ENCODE data around the gene MMP12. TPM values are rescaled to one million over a fixed set of nuclear protein-coding genes. Genes with fewer than 3 reads are reported as not detected.
A peak's percentile ranks its signal among the peaks of the same experiment; 100 is the strongest.

The MMP12 gene
- total and polyA plus RNA-seq, 2 donors from 2014 or later: not detected

GRCh38 chr11:102837156-102837555, 37.6 kb downstream of the MMP12 start:
- no peaks in the 10 kb centered on the region for H3K27me3 ChIP-seq (ENCODE audit: control insufficient read depth, insufficient read depth, low read length)

GRCh38 chr11:102836290-102836875, 38.4 kb downstream of the MMP12 start:
- no peak overlapping the region for H3K4me3 ChIP-seq (ENCODE audit: low read length in 3 of 3)
- H3K27ac ChIP-seq (ENCODE audit: low read depth in 2 of 2, low read length in 2 of 2): no peak overlapping the region
- H3K4me1 ChIP-seq (ENCODE audit: control insufficient read depth in 2 of 3, insufficient read depth in 2 of 3, low read depth in 1 of 3, low read length in 3 of 3): no peaks in the 10 kb centered on the region
- intact Hi-C loops (cut with DNase I): no loop called here
- no peak for DNase-seq
- no peak for TF ChIP-seq CTCF (IDR thresholded peaks at IDR 0.05; ENCODE audit: borderline replicate concordance, extremely low read depth, insufficient read depth)
- no peaks in the 10 kb centered on the region for H3K27me3 ChIP-seq (ENCODE audit: control insufficient read depth, insufficient read depth, low read length)
- no peaks in the 10 kb centered on the region for H3K9me3 ChIP-seq (ENCODE audit: control insufficient read depth in 2 of 3, insufficient read depth in 1 of 3, low read length in 3 of 3)
- no peaks in the 10 kb centered on the region for H3K36me3 ChIP-seq (ENCODE audit: control insufficient read depth in 2 of 3, insufficient read depth in 3 of 3, low read length in 3 of 3)
- H3K9ac ChIP-seq (ENCODE audit: low read length in 3 of 3): no peak overlapping the region
- FAIRE-seq: no peak

More at GRCh38 chr11:102837156-102837555, 37.6 kb downstream of the MMP12 start:
- no peak for DNase-seq
- intact Hi-C loops (cut with DNase I): no loop called here
- Histone ChIP-seq H3K27ac (ENCODE audit: low read depth in 2 of 2, low read length in 2 of 2) (no peak overlapping the region), H3K9ac (ENCODE audit: low read length in 3 of 3) (no peak overlapping the region), H3K4me3 (ENCODE audit: low read length in 3 of 3) (no peak overlapping the region), H3K4me1 (ENCODE audit: control insufficient read depth in 2 of 3, insufficient read depth in 2 of 3, low read depth in 1 of 3, low read length in 3 of 3) (no peaks in the 10 kb centered on the region), H3K9me3 (ENCODE audit: control insufficient read depth in 2 of 3, insufficient read depth in 1 of 3, low read length in 3 of 3) (no peaks in the 10 kb centered on the region), H3K36me3 (ENCODE audit: control insufficient read depth in 2 of 3, insufficient read depth in 3 of 3, low read length in 3 of 3) (no peaks in the 10 kb centered on the region)
- no peak for FAIRE-seq
- TF ChIP-seq CTCF (IDR thresholded peaks at IDR 0.05; ENCODE audit: borderline replicate concordance, extremely low read depth, insufficient read depth): no peak

- H3K27ac ChIP-seq (ENCODE audit: low read depth in 2 of 2, low read length in 2 of 2): no peak overlapping the region
- no peaks in the 10 kb centered on the region for H3K9me3 ChIP-seq (ENCODE audit: control insufficient read depth in 2 of 3, insufficient read depth in 1 of 3, low read length in 3 of 3)
- FAIRE-seq: no peak
- no peak for DNase-seq
- TF ChIP-seq CTCF (IDR thresholded peaks at IDR 0.05; ENCODE audit: borderline replicate concordance, extremely low read depth, insufficient read depth): no peak
- no peak overlapping the region for H3K4me3 ChIP-seq (ENCODE audit: low read length in 3 of 3)
- no peaks in the 10 kb centered on the region for H3K27me3 ChIP-seq (ENCODE audit: control insufficient read depth, insufficient read depth, low read length)
- intact Hi-C loops (cut with DNase I): no loop called here
- no peaks in the 10 kb centered on the region for H3K36me3 ChIP-seq (ENCODE audit: control insufficient read depth in 2 of 3, insufficient read depth in 3 of 3, low read length in 3 of 3)
- H3K9ac ChIP-seq (ENCODE audit: low read length in 3 of 3): no peak overlapping the region
- no peaks in the 10 kb centered on the region for H3K4me1 ChIP-seq (ENCODE audit: control insufficient read depth in 2 of 3, insufficient read depth in 2 of 3, low read depth in 1 of 3, low read length in 3 of 3)
Observed at GRCh38 chr11:102833731-102834130, 41.1 kb downstream of the MMP12 start.

- Histone ChIP-seq H3K9me3 (ENCODE audit: control insufficient read depth in 2 of 3, insufficient read depth in 1 of 3, low read length in 3 of 3) (no peaks in the 10 kb centered on the region), H3K27ac (ENCODE audit: low read depth in 2 of 2, low read length in 2 of 2) (peak overlapping the region in 1 of 2 donors; percentile 3), H3K27me3 (ENCODE audit: control insufficient read depth, insufficient read depth, low read length) (no peaks in the 10 kb centered on the region), H3K4me1 (ENCODE audit: control insufficient read depth in 2 of 3, insufficient read depth in 2 of 3, low read depth in 1 of 3, low read length in 3 of 3) (no peaks in the 10 kb centered on the region), H3K9ac (ENCODE audit: low read length in 3 of 3) (no peak overlapping the region), H3K4me3 (ENCODE audit: low read length in 3 of 3) (peak overlapping the region in 1 of 3 donors; percentile 65), H3K36me3 (ENCODE audit: control insufficient read depth in 2 of 3, insufficient read depth in 3 of 3, low read length in 3 of 3) (no peaks in the 10 kb centered on the region)
- TF ChIP-seq CTCF (IDR thresholded peaks at IDR 0.05; ENCODE audit: borderline replicate concordance, extremely low read depth, insufficient read depth): no peak
- DNase-seq (no peak), FAIRE-seq (no peak)
- intact Hi-C loops (cut with DNase I): no loop called here
Observed at GRCh38 chr11:102832612-102833011, 42.2 kb downstream of the MMP12 start.
